NOMO-1 treated with dmso at 0.1 percent for 144 hours (cell line): ENCODE data around the gene PPP2R5A.
A peak's percentile ranks its signal among the peaks of the same experiment; 100 is the strongest.

Experiments used
- DNase-seq: peaks from one replicate; lab custom pipeline; 2025; ENCODE audit not compliant: unreplicated experiment; lab: John Stamatoyannopoulos, UW

Gene PPP2R5A

DNA sequence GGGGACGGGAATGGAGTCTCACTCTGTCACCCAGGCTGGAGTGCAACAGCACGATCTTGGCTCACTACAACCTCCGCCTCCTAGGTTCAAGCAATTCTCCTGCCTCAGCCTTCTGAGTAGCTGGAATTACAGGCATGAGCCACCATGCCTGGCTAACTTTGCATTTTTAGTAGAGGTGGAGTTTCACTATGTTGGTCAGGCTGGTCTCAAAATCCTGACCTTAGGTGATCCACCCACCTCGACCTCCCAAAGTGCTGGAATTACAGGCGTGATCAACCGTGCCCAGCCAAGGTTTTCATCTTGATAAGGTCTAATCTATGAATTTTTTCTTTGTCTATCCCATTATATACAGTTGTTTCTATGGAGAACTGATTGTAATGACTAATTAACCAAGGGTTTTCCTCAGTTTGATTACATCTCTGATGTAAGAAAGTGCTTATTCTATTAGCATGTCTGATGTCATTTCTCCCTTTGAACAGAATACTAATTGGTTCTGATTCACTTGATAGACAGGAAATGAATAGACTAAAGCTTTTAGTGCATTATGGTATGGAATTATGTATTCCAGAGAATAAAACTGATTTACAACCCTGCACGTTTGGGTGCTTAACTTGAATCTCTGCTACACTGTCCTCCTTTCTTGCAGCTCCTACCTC is 117.6 kb downstream of the PPP2R5A start:
- no peak for DNase-seq

DNA sequence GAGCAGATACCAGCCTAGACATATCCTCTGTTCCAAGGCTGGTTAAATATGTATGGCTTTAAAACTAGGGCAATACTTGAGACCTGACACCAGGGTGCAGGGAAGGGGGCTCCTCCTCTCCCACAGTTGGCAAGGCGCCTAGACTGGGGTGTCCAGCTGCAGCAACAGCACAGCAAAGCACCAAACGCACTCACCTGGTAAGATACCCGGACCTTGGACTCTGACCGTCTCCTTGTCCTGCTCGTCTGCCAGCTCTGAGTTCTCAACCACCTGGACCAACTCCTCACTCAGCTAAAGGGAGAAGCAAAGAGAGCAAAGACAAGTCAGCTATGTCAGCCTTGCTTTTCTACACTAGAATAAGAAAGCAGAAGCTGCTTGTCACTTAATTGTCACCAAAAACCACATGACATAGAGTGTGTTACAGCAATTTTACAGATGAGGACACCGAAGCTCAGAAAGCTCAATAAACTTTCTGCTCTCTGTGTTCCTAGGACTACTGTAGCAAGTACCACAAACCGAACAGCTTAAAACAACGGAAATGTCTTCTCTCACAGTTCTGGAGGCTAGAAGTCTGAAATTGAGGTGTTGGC is 125.1 kb downstream of the PPP2R5A start:
- peak; percentile 30 for DNase-seq
